ENCODE measurements around the gene NDOR1.
A peak's percentile ranks its signal among the peaks of the same experiment; 100 is the strongest.

The NDOR1 gene

GRCh38 chr9:137168904-137169856, 36.3 kb upstream of the NDOR1 start:
- Histone ChIP-seq H3K4me3 (ENCODE audit: low read length) (peak overlapping the region; percentile 27), H3K4me1 (ENCODE audit: control insufficient read depth, insufficient read depth, low read length) (peaks cover 3% of the 10 kb centered on the region), H3K36me3 (ENCODE audit: control insufficient read depth, insufficient read depth, low read length, severe bottlenecking) (no peaks in the 10 kb centered on the region), H3K27me3 (replicated peaks; ENCODE audit: control insufficient read depth, insufficient read depth, low read length) (peaks cover 54% of the 10 kb centered on the region), H3K9me3 (ENCODE audit: control insufficient read depth, low read length) (no peaks in the 10 kb centered on the region), H3K9ac (ENCODE audit: low read length) (no peak overlapping the region)
- peak; percentile 48 for DNase-seq (ENCODE audit: low read depth)

GRCh38 chr9:137169896-137170358, 35.6 kb upstream of the NDOR1 start, which contains the start of gene LRRC26:
TSS of gene LRRC26 (minus strand) at chr9:137170051. CDS start at chr9:137169943, 108 bp downstream.
- Histone ChIP-seq H3K4me3 (ENCODE audit: low read length) (peak within 1 kb of the TSS; percentile 27), H3K36me3 (ENCODE audit: control insufficient read depth, insufficient read depth, low read length, severe bottlenecking) (no peaks in the 10 kb centered on the region), H3K9ac (ENCODE audit: low read length) (no peak within 1 kb of the TSS), H3K9me3 (ENCODE audit: control insufficient read depth, low read length) (no peaks in the 10 kb centered on the region), H3K27me3 (replicated peaks; ENCODE audit: control insufficient read depth, insufficient read depth, low read length) (peaks cover 46% of the 10 kb centered on the region), H3K4me1 (ENCODE audit: control insufficient read depth, insufficient read depth, low read length) (peaks cover 3% of the 10 kb centered on the region)
- DNase-seq (ENCODE audit: low read depth), result no peak

- no peak for DNase-seq (ENCODE audit: low read depth)
- H3K27me3 ChIP-seq (replicated peaks; ENCODE audit: control insufficient read depth, insufficient read depth, low read length), result peaks cover 42% of the 10 kb centered on the region
- no peak overlapping the region for H3K4me3 ChIP-seq (ENCODE audit: low read length)
- no peaks in the 10 kb centered on the region for H3K36me3 ChIP-seq (ENCODE audit: control insufficient read depth, insufficient read depth, low read length, severe bottlenecking)
- H3K9me3 ChIP-seq (ENCODE audit: control insufficient read depth, low read length), result no peaks in the 10 kb centered on the region
- peaks cover 3% of the 10 kb centered on the region for H3K4me1 ChIP-seq (ENCODE audit: control insufficient read depth, insufficient read depth, low read length)
- no peak overlapping the region for H3K9ac ChIP-seq (ENCODE audit: low read length)
These were observed 34.9 kb upstream of the NDOR1 start for GRCh38 chr9:137170486-137171148.

GRCh38 chr9:137171149-137171900, 34.2 kb upstream of the NDOR1 start:
- Histone ChIP-seq H3K36me3 (ENCODE audit: control insufficient read depth, insufficient read depth, low read length, severe bottlenecking) (no peaks in the 10 kb centered on the region), H3K9ac (ENCODE audit: low read length) (no peak overlapping the region), H3K27me3 (replicated peaks; ENCODE audit: control insufficient read depth, insufficient read depth, low read length) (peaks cover 36% of the 10 kb centered on the region), H3K4me3 (ENCODE audit: low read length) (no peak overlapping the region), H3K4me1 (ENCODE audit: control insufficient read depth, insufficient read depth, low read length) (peaks cover 3% of the 10 kb centered on the region), H3K9me3 (ENCODE audit: control insufficient read depth, low read length) (no peaks in the 10 kb centered on the region)
- no peak for DNase-seq (ENCODE audit: low read depth)

GRCh38 chr9:137172901-137173795, 32.4 kb upstream of the NDOR1 start:
- no peak for DNase-seq (ENCODE audit: low read depth)
- Histone ChIP-seq H3K36me3 (ENCODE audit: control insufficient read depth, insufficient read depth, low read length, severe bottlenecking) (peaks cover 9% of the 10 kb centered on the region), H3K9me3 (ENCODE audit: control insufficient read depth, low read length) (no peaks in the 10 kb centered on the region), H3K4me1 (ENCODE audit: control insufficient read depth, insufficient read depth, low read length) (peaks cover 4% of the 10 kb centered on the region), H3K9ac (ENCODE audit: low read length) (no peak overlapping the region), H3K4me3 (ENCODE audit: low read length) (no peak overlapping the region), H3K27me3 (replicated peaks; ENCODE audit: control insufficient read depth, insufficient read depth, low read length) (peaks cover 29% of the 10 kb centered on the region)

- Histone ChIP-seq H3K4me3 (ENCODE audit: low read length) (no peak overlapping the region), H3K36me3 (ENCODE audit: control insufficient read depth, insufficient read depth, low read length, severe bottlenecking) (peaks cover 9% of the 10 kb centered on the region), H3K27me3 (replicated peaks; ENCODE audit: control insufficient read depth, insufficient read depth, low read length) (peaks cover 29% of the 10 kb centered on the region), H3K4me1 (ENCODE audit: control insufficient read depth, insufficient read depth, low read length) (peaks cover 8% of the 10 kb centered on the region), H3K9me3 (ENCODE audit: control insufficient read depth, low read length) (no peaks in the 10 kb centered on the region), H3K9ac (ENCODE audit: low read length) (no peak overlapping the region)
- no peak for DNase-seq (ENCODE audit: low read depth)
These were observed 31.5 kb upstream of the NDOR1 start for GRCh38 chr9:137173796-137174664.

GRCh38 chr9:137174722-137175293, 30.7 kb upstream of the NDOR1 start:
- peaks cover 29% of the 10 kb centered on the region for H3K27me3 ChIP-seq (replicated peaks; ENCODE audit: control insufficient read depth, insufficient read depth, low read length)
- H3K36me3 ChIP-seq (ENCODE audit: control insufficient read depth, insufficient read depth, low read length, severe bottlenecking), result peaks cover 16% of the 10 kb centered on the region
- no peak overlapping the region for H3K4me3 ChIP-seq (ENCODE audit: low read length)
- DNase-seq (ENCODE audit: low read depth), result no peak
- no peak overlapping the region for H3K9ac ChIP-seq (ENCODE audit: low read length)
- no peaks in the 10 kb centered on the region for H3K9me3 ChIP-seq (ENCODE audit: control insufficient read depth, low read length)
- H3K4me1 ChIP-seq (ENCODE audit: control insufficient read depth, insufficient read depth, low read length), result peaks cover 6% of the 10 kb centered on the region

GRCh38 chr9:137175345-137175961, 30.0 kb upstream of the NDOR1 start:
- H3K4me3 ChIP-seq (ENCODE audit: low read length), result no peak overlapping the region
- peaks cover 26% of the 10 kb centered on the region for H3K27me3 ChIP-seq (replicated peaks; ENCODE audit: control insufficient read depth, insufficient read depth, low read length)

More at GRCh38 chr9:137175345-137175961, 30.0 kb upstream of the NDOR1 start:
- H3K4me1 ChIP-seq (ENCODE audit: control insufficient read depth, insufficient read depth, low read length), result peaks cover 6% of the 10 kb centered on the region
- H3K9me3 ChIP-seq (ENCODE audit: control insufficient read depth, low read length), result no peaks in the 10 kb centered on the region
- H3K36me3 ChIP-seq (ENCODE audit: control insufficient read depth, insufficient read depth, low read length, severe bottlenecking), result peaks cover 22% of the 10 kb centered on the region
- no peak overlapping the region for H3K9ac ChIP-seq (ENCODE audit: low read length)
- no peak for DNase-seq (ENCODE audit: low read depth)

Measured in adipocyte (in vitro differentiated cells).